ENCODE measurements around the gene DHRS11. TPM values are rescaled to one million over a fixed set of nuclear protein-coding genes. Genes with fewer than 3 reads are reported as not detected.

Gene DHRS11
- total and polyA plus RNA-seq, 2 of the 8 experiments (the other 6 are each of a cell fraction or from before 2014, with no cell fraction given), result 29.5 to 63.3 TPM

DNA sequence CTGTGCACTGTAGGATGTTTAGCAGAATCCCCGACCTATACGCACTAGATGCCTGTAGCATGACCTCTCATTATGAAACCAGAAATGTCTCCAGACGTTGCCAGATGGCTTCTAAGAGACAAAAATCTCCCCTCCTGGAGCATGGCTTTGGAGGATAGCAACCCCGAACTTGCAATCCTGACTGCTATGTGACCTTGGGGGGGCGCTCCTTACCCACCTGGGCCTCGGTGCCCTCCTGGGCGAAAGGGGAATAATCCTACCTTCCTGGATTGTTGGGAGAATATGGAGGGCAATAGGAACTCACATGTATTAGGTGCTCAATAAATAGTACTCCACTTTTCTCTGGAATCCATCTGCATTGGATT is 17.8 kb downstream of the DHRS11 start:
- H3K4me1 ChIP-seq (replicated peaks in 1 of 4; ENCODE audit: control insufficient read depth in 3 of 4, insufficient read depth in 4 of 4, low read length in 3 of 4), result peaks cover 5 to 18% (median 13%) of the 10 kb centered on the region in 4 experiments
- H4K20me1 ChIP-seq (replicated peaks in 1 of 2; ENCODE audit: control insufficient read depth in 1 of 2, insufficient read depth in 2 of 2, low read length in 2 of 2), result peaks cover 2 to 3% of the 10 kb centered on the region in 2 experiments
- H3K79me1 ChIP-seq (ENCODE audit: low read depth, low read length), result peaks cover 6% of the 10 kb centered on the region
- H3K9me3 ChIP-seq (ENCODE audit: insufficient read depth in 2 of 2, low read depth in 1 of 2, low read length in 1 of 2), result no peaks in the 10 kb centered on the region
- no peaks in the 10 kb centered on the region for H3K23me2 ChIP-seq (ENCODE audit: low read depth, low read length)
- H3K36me3 ChIP-seq (ENCODE audit: control insufficient read depth in 2 of 4, insufficient read depth in 4 of 4, low read length in 3 of 4), result peaks cover 0 to 3% (median 0%) of the 10 kb centered on the region in 4 experiments; a peak in 1 of 8 replicates
- no peak overlapping the region for H3K18ac ChIP-seq (ENCODE audit: extremely low read depth, low read length)
- DNase-seq (ENCODE audit: low read depth in 1 of 2, low spot score in 2 of 2) (no peak), FAIRE-seq (no peak)
- 82% methylated on average over 7 of the region's 7 CpGs; no CpG with 5 or more reads in 1 of the 2 experiments for WGBS, 2 experiments (ENCODE audit: extremely low coverage in 1 of 2, insufficient coverage in 1 of 2, insufficient read length in 1 of 2, insufficient replicate concordance in 2 of 2, low coverage in 1 of 2, low lambda C conversion rate in 2 of 2, missing lambda C conversion rate in 1 of 2)
- H3K14ac ChIP-seq (ENCODE audit: insufficient read length), result no peak overlapping the region
- H3K56ac ChIP-seq (replicated peaks; ENCODE audit: insufficient read length, low read depth, low read length), result no peak overlapping the region
- H2BK12ac ChIP-seq (ENCODE audit: low read depth, low read length), result no peak overlapping the region
- H4K8ac ChIP-seq (ENCODE audit: extremely low read depth, insufficient read depth, low read length), result no peak overlapping the region
- no peak overlapping the region for H4K5ac ChIP-seq (ENCODE audit: insufficient read length, low read depth, low read length)
- no peak overlapping the region for H2BK5ac ChIP-seq (ENCODE audit: low read depth, low read length)
- ChIA-PET POLR2A (ENCODE audit: partially characterized antibody) (interaction anchor here (0.9 kb wide), 1 partner anchor 8 kb away, joined by 4 read pairs; the partner anchor contains the start of gene MRM1), CTCF (ENCODE audit: partially characterized antibody) (interaction anchor here (1.0 to 9.9 kb wide), 4 partner anchors 16 to 34 kb away, joined by 4 to 122 read pairs (median 6); no protein-coding TSS in a partner anchor)
- TF ChIP-seq RAD21 (IDR thresholded peaks at IDR 0.05 in 1 of 2, conservative IDR thresholded peaks at IDR 0.05 in 1 of 2; ENCODE audit: low read depth in 2 of 2, low read length in 2 of 2), result peak; percentile 19 to 51
- no peak for TF ChIP-seq SUZ12 (IDR thresholded peaks at IDR 0.05; ENCODE audit: low read length)
- TF ChIP-seq PHF8 (conservative IDR thresholded peaks at IDR 0.05; ENCODE audit: low read depth, low read length), result no peak
- TF ChIP-seq RXRA (IDR thresholded peaks at IDR 0.05; ENCODE audit: insufficient read depth, low read depth, low read length), result no peak
- no peak for TF ChIP-seq JUN (IDR thresholded peaks at IDR 0.05; ENCODE audit: low read depth, low read length)
- TF ChIP-seq, protein P1, sequence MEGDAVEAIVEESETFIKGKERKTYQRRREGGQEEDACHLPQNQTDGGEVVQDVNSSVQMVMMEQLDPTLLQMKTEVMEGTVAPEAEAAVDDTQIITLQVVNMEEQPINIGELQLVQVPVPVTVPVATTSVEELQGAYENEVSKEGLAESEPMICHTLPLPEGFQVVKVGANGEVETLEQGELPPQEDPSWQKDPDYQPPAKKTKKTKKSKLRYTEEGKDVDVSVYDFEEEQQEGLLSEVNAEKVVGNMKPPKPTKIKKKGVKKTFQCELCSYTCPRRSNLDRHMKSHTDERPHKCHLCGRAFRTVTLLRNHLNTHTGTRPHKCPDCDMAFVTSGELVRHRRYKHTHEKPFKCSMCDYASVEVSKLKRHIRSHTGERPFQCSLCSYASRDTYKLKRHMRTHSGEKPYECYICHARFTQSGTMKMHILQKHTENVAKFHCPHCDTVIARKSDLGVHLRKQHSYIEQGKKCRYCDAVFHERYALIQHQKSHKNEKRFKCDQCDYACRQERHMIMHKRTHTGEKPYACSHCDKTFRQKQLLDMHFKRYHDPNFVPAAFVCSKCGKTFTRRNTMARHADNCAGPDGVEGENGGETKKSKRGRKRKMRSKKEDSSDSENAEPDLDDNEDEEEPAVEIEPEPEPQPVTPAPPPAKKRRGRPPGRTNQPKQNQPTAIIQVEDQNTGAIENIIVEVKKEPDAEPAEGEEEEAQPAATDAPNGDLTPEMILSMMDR (IDR thresholded peaks at IDR 0.05; ENCODE audit: control extremely low read depth in 1 of 3, insufficient read depth in 1 of 3, low read depth in 1 of 3, low read length in 3 of 3), result peak; percentile 4 to 78 (median 59)
- TF ChIP-seq, protein P2, sequence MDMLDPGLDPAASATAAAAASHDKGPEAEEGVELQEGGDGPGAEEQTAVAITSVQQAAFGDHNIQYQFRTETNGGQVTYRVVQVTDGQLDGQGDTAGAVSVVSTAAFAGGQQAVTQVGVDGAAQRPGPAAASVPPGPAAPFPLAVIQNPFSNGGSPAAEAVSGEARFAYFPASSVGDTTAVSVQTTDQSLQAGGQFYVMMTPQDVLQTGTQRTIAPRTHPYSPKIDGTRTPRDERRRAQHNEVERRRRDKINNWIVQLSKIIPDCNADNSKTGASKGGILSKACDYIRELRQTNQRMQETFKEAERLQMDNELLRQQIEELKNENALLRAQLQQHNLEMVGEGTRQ (IDR thresholded peaks at IDR 0.05; ENCODE audit: low read length), result no peak
- TF ChIP-seq MAFK (IDR thresholded peaks at IDR 0.05; ENCODE audit: low read depth, low read length), result no peak
- TF ChIP-seq BCL11A (IDR thresholded peaks at IDR 0.05; ENCODE audit: low read depth in 2 of 2, low read length in 2 of 2), result no peak
- H3K9ac ChIP-seq (replicated peaks in 1 of 4; ENCODE audit: extremely low read depth in 1 of 4, low read depth in 3 of 4, low read length in 3 of 4), result no peak overlapping the region
- no peaks in the 10 kb centered on the region for H3K27me3 ChIP-seq (replicated peaks in 1 of 4; ENCODE audit: control insufficient read depth in 3 of 4, extremely low read depth in 1 of 4, insufficient read depth in 3 of 4, low read length in 3 of 4)
- no peak overlapping the region for H3K4me3 ChIP-seq (ENCODE audit: extremely low read depth in 1 of 4, insufficient read depth in 2 of 4, low read depth in 3 of 4, low read length in 4 of 4)
- no peak overlapping the region for H3K4ac ChIP-seq (replicated peaks; ENCODE audit: insufficient read length, low read depth, low read length)
- H3K27ac ChIP-seq (ENCODE audit: low read depth, low read length), result no peak overlapping the region
- H2AK5ac ChIP-seq (ENCODE audit: low read depth, low read length), result no peak overlapping the region
- no peak overlapping the region for H3K4me2 ChIP-seq (ENCODE audit: insufficient read depth in 1 of 2, low read depth in 2 of 2, low read length in 2 of 2)
- H3K79me2 ChIP-seq (ENCODE audit: control insufficient read depth in 1 of 2, insufficient read depth in 2 of 2, low read length in 2 of 2), result peaks cover 0 to 9% of the 10 kb centered on the region in 2 experiments; a peak in 1 of 4 replicates
- no peak overlapping the region for H2BK120ac ChIP-seq (replicated peaks; ENCODE audit: low read depth, low read length)
- H4K91ac ChIP-seq (replicated peaks; ENCODE audit: insufficient read length, low read length), result no peak overlapping the region
- H2BK15ac ChIP-seq (ENCODE audit: low read length), result no peak overlapping the region
- H2AFZ ChIP-seq (ENCODE audit: low read length), result no peak overlapping the region
- H3K23ac ChIP-seq (ENCODE audit: insufficient read length), result no peak overlapping the region
- H2BK20ac ChIP-seq (ENCODE audit: low read length), result no peak overlapping the region
